Measurements from ENCODE around the gene IFI27L2. TPM values are rescaled to one million over a fixed set of nuclear protein-coding genes. Genes with fewer than 3 reads are reported as not detected.

IFI27L2 gene
- total and polyA plus RNA-seq, 2 of the 8 experiments (the other 6 are each of a cell fraction or from before 2014, with no cell fraction given), result 14.0 to 69.6 TPM

DNA sequence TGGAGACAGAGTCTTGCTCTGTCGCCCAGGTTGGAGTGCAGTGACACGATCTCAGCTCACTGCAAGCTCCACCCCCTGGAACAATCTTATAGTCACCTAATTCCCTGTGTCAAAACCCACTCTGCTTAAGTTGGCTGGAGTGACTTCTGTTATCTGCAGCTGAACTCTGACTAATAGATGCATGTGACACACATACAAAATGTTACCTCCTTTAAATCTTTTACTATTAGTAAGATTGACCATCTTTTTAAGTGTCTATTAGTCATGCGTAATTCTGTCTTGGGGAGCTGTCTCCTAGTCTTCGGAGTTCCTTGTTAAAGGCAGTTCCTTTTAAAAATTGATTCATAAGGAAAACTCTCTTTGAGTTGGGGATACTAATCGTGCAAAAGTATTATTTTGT lies 40.9 kb downstream of the IFI27L2 start:
- Histone ChIP-seq H3K36me3 (ENCODE audit: control insufficient read depth in 2 of 4, insufficient read depth in 4 of 4, low read length in 3 of 4) (no peaks in the 10 kb centered on the region), H4K8ac (ENCODE audit: extremely low read depth, insufficient read depth, low read length) (no peak overlapping the region), H3K27me3 (replicated peaks in 1 of 4; ENCODE audit: control insufficient read depth in 3 of 4, extremely low read depth in 1 of 4, insufficient read depth in 3 of 4, low read length in 3 of 4) (no peaks in the 10 kb centered on the region), H3K79me2 (ENCODE audit: control insufficient read depth in 1 of 2, insufficient read depth in 2 of 2, low read length in 2 of 2) (no peaks in the 10 kb centered on the region), H3K4me2 (ENCODE audit: insufficient read depth in 1 of 2, low read depth in 2 of 2, low read length in 2 of 2) (no peak overlapping the region), H3K9me3 (ENCODE audit: insufficient read depth in 2 of 2, low read depth in 1 of 2, low read length in 1 of 2) (no peaks in the 10 kb centered on the region), H3K79me1 (ENCODE audit: low read depth, low read length) (no peaks in the 10 kb centered on the region), H3K27ac (ENCODE audit: low read depth, low read length) (no peak overlapping the region), H3K14ac (ENCODE audit: insufficient read length) (no peak overlapping the region), H3K23me2 (ENCODE audit: low read depth, low read length) (no peaks in the 10 kb centered on the region), H2AK5ac (ENCODE audit: low read depth, low read length) (no peak overlapping the region), H4K20me1 (replicated peaks in 1 of 2; ENCODE audit: control insufficient read depth in 1 of 2, insufficient read depth in 2 of 2, low read length in 2 of 2) (no peaks in the 10 kb centered on the region), H3K18ac (ENCODE audit: extremely low read depth, low read length) (no peak overlapping the region), H2BK20ac (ENCODE audit: low read length) (no peak overlapping the region), H4K91ac (replicated peaks; ENCODE audit: insufficient read length, low read length) (no peak overlapping the region), H2AFZ (ENCODE audit: low read length) (no peak overlapping the region), H2BK5ac (ENCODE audit: low read depth, low read length) (no peak overlapping the region), H4K5ac (ENCODE audit: insufficient read length, low read depth, low read length) (no peak overlapping the region), H2BK15ac (ENCODE audit: low read length) (no peak overlapping the region), H2BK120ac (replicated peaks; ENCODE audit: low read depth, low read length) (no peak overlapping the region), H3K23ac (ENCODE audit: insufficient read length) (no peak overlapping the region), H3K4me1 (replicated peaks in 1 of 4; ENCODE audit: control insufficient read depth in 3 of 4, insufficient read depth in 4 of 4, low read length in 3 of 4) (no peaks in the 10 kb centered on the region), H3K4ac (replicated peaks; ENCODE audit: insufficient read length, low read depth, low read length) (no peak overlapping the region), H3K56ac (replicated peaks; ENCODE audit: insufficient read length, low read depth, low read length) (no peak overlapping the region), H3K4me3 (ENCODE audit: extremely low read depth in 1 of 4, insufficient read depth in 2 of 4, low read depth in 3 of 4, low read length in 4 of 4) (no peak overlapping the region), H2BK12ac (ENCODE audit: low read depth, low read length) (no peak overlapping the region), H3K9ac (replicated peaks in 1 of 4; ENCODE audit: extremely low read depth in 1 of 4, low read depth in 3 of 4, low read length in 3 of 4) (no peak overlapping the region)
- CTCF ChIA-PET (ENCODE audit: partially characterized antibody), result interaction anchor here (1.1 to 1.4 kb wide), 2 partner anchors 16 to 55 kb away, joined by 4 to 5 read pairs; no protein-coding TSS in a partner anchor
- POLR2A ChIA-PET (ENCODE audit: partially characterized antibody), result no interaction called here
- DNase-seq (ENCODE audit: low read depth in 1 of 2, low spot score in 2 of 2) (no peak), FAIRE-seq (no peak)
- no peak for TF ChIP-seq FOSL1 (IDR thresholded peaks at IDR 0.05; ENCODE audit: insufficient read depth, low read depth, low read length)
- TF ChIP-seq SRF (IDR thresholded peaks at IDR 0.05; ENCODE audit: low read depth, low read length), result no peak
- TF ChIP-seq RBBP5 (IDR thresholded peaks at IDR 0.05; ENCODE audit: borderline replicate concordance, low read depth, low read length), result no peak
- TF ChIP-seq CTBP2 (IDR thresholded peaks at IDR 0.05; ENCODE audit: borderline replicate concordance, insufficient read depth, insufficient read length, low read length), result no peak
- no peak for TF ChIP-seq SP2 (IDR thresholded peaks at IDR 0.05; ENCODE audit: low read length)
- no peak for TF ChIP-seq RFX5 (IDR thresholded peaks at IDR 0.05; ENCODE audit: borderline replicate concordance, low read depth, low read length)
- 85% methylated on average over 4 of the region's 5 CpGs; no CpG with 5 or more reads in 1 of the 2 experiments for WGBS, 2 experiments (ENCODE audit: extremely low coverage in 1 of 2, insufficient coverage in 1 of 2, insufficient read length in 1 of 2, insufficient replicate concordance in 2 of 2, low coverage in 1 of 2, low lambda C conversion rate in 2 of 2, missing lambda C conversion rate in 1 of 2)
